RWPE2 (cell line): ENCODE results near the gene DAPK2.
"Not testable (repeated sequence)": the region's sequence is repeated elsewhere in the genome, so short reads cannot be mapped to it uniquely, and the experiment has no call there.

Source experiments
- ATAC-seq: fragments of 200-7000 bp; cut with Tn5 transposase; 3 replicates; pipeline ENCODE4 v1.9.1; 2021; ENCODE audit warnings: low read depth
- DNase-seq: peaks from one replicate; pipeline ENCODE4 v3.0.0-alpha.2; 2020; ENCODE audit warnings: low spot score
- H3K27ac ChIP-seq: fragments of 450-650 bp; 2 replicates; pipeline ENCODE4 v1.5.1; 2017; ENCODE audit warnings: mild to moderate bottlenecking; ENCODE audit not compliant: poor library complexity, severe bottlenecking
- H3K27me3 ChIP-seq: fragments of 250-450 bp; sonication (Bioruptor Pico); 2 replicates; pipeline ENCODE4 v1.5.1; 2021; ENCODE audit warnings: mild to moderate bottlenecking, moderate library complexity; ENCODE audit not compliant: insufficient read depth, poor library complexity, severe bottlenecking
- H3K36me3 ChIP-seq: fragments of 250-450 bp; sonication (Bioruptor Pico); 2 replicates; pipeline ENCODE4 v1.5.1; 2020; ENCODE audit warnings: low read depth, mild to moderate bottlenecking, moderate library complexity
- H3K4me1 ChIP-seq: fragments of 250-450 bp; sonication (Bioruptor Pico); 2 replicates; pipeline ENCODE4 v1.5.1; 2021; ENCODE audit warnings: mild to moderate bottlenecking, moderate library complexity; ENCODE audit not compliant: insufficient read depth, poor library complexity, severe bottlenecking
- H3K4me3 ChIP-seq: fragments of 250-450 bp; sonication (Bioruptor Pico); 2 replicates; pipeline ENCODE4 v1.5.1; 2021; ENCODE audit warnings: mild to moderate bottlenecking, moderate library complexity; ENCODE audit not compliant: severe bottlenecking
- H3K9me3 ChIP-seq: fragments of 250-450 bp; sonication (Bioruptor Pico); 2 replicates; pipeline ENCODE4 v1.5.1; 2021; ENCODE audit warnings: mild to moderate bottlenecking, moderate library complexity; ENCODE audit not compliant: severe bottlenecking
- CTCF ChIP-seq: fragments of 450-650 bp; IDR thresholded peaks from one replicate; pipeline ENCODE4 v1.5.1; 2017; ENCODE audit warnings: mild to moderate bottlenecking, moderate library complexity; ENCODE audit not compliant: poor library complexity, severe bottlenecking

DAPK2 gene

GRCh38 chr15:63904042-63904441, 142.2 kb downstream of the DAPK2 start:
- Histone ChIP-seq H3K4me3 (no peak overlapping the region), H3K4me1 (peaks cover 2% of the 10 kb centered on the region), H3K36me3 (no peaks in the 10 kb centered on the region), H3K27ac (no peak overlapping the region), H3K9me3 (no peaks in the 10 kb centered on the region), H3K27me3 (no peaks in the 10 kb centered on the region)
- ATAC-seq (no peak), DNase-seq (no peak)
- no peak for TF ChIP-seq CTCF

DNA sequence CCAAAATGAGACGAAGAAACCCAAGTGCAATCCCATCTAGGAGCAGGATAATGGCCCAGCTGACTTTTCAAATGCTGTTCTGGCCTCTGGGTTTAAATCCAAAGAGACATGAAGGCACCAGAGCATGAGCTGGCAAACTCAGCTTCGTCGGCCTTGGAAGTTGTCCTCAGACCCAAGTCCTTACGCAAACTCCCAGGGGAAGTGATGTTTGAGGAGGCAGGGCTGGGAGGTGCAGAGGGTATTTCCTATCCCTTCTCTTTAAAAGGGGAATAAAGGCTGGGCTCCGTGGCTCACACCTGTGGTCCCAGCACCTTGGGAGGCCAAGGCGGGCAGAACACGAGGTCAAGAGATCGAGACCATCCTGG, 143.6 kb downstream of the DAPK2 start:
- Histone ChIP-seq H3K9me3 (no peaks in the 10 kb centered on the region), H3K4me3 (no peak overlapping the region), H3K36me3 (no peaks in the 10 kb centered on the region), H3K27ac (no peak overlapping the region), H3K4me1 (no peaks in the 10 kb centered on the region), H3K27me3 (no peaks in the 10 kb centered on the region)
- no peak for TF ChIP-seq CTCF
- DNase-seq (no peak), ATAC-seq (no peak)

DNA sequence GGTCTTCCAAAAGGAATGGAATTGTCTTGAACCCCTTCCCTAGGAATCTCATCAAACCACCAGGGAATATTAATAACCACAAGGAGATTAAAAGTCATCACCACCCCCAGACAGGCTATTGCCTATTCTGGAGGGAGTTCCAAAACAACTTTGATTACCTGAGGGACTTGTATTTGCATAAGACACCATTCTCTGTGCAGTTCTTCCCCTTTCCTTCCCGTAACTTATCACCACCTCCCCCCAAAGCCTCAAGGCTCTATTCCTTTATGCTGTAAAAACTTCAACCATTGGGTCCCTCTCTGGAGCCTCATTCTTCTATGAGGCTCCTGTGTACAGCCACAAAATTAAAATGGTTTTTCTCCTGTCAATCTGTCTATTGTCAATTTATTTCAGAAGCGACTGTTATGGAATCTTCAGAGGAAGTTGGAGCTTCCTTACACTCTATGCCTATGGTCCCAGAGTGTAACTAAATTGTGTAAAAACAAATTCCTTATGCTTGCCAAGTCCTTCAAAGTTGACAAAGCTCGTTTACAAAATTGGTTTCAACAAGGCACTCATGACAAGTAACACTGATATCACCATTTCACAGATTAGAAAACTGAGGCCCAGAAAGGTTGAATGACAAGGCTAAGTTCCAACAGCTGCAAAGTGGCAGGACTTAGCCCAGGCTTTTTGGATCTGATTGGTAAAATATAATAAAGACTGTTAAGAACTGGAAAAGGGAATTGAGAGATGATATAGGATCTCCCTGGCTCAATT, 144.2 kb downstream of the DAPK2 start:
- Histone ChIP-seq H3K36me3 (no peaks in the 10 kb centered on the region), H3K27me3 (no peaks in the 10 kb centered on the region), H3K27ac (no peak overlapping the region), H3K4me1 (no peaks in the 10 kb centered on the region), H3K9me3 (no peaks in the 10 kb centered on the region), H3K4me3 (no peak overlapping the region)
- TF ChIP-seq CTCF = no peak
- ATAC-seq (no peak), DNase-seq (no peak)

- H3K36me3 ChIP-seq = no peaks in the 10 kb centered on the region
- DNase-seq (no peak), ATAC-seq (no peak)
- no peaks in the 10 kb centered on the region for H3K4me1 ChIP-seq
- H3K27me3 ChIP-seq = no peaks in the 10 kb centered on the region
- H3K27ac ChIP-seq = no peak overlapping the region
- no peak overlapping the region for H3K4me3 ChIP-seq
- no peak for TF ChIP-seq CTCF
- no peaks in the 10 kb centered on the region for H3K9me3 ChIP-seq
Observed at GRCh38 chr15:63900306-63900705, 146.0 kb downstream of the DAPK2 start.

GRCh38 chr15:63899606-63900005, 146.7 kb downstream of the DAPK2 start:
- not testable (repeated sequence) for H3K27me3 ChIP-seq, H3K4me1 ChIP-seq, H3K27ac ChIP-seq, H3K9me3 ChIP-seq, ATAC-seq, H3K4me3 ChIP-seq, H3K36me3 ChIP-seq, DNase-seq
